GM21576 (cell line): Measurements from ENCODE around the gene MBTPS1.

Experiments used
- ATAC-seq: cut with Tn5 transposase; IDR thresholded peaks from one replicate; pipeline ENCODE4 v1.9.1; 2021; ENCODE audit warnings: mild to moderate bottlenecking, moderate library complexity; ENCODE audit not compliant: unreplicated experiment

The MBTPS1 gene

DNA sequence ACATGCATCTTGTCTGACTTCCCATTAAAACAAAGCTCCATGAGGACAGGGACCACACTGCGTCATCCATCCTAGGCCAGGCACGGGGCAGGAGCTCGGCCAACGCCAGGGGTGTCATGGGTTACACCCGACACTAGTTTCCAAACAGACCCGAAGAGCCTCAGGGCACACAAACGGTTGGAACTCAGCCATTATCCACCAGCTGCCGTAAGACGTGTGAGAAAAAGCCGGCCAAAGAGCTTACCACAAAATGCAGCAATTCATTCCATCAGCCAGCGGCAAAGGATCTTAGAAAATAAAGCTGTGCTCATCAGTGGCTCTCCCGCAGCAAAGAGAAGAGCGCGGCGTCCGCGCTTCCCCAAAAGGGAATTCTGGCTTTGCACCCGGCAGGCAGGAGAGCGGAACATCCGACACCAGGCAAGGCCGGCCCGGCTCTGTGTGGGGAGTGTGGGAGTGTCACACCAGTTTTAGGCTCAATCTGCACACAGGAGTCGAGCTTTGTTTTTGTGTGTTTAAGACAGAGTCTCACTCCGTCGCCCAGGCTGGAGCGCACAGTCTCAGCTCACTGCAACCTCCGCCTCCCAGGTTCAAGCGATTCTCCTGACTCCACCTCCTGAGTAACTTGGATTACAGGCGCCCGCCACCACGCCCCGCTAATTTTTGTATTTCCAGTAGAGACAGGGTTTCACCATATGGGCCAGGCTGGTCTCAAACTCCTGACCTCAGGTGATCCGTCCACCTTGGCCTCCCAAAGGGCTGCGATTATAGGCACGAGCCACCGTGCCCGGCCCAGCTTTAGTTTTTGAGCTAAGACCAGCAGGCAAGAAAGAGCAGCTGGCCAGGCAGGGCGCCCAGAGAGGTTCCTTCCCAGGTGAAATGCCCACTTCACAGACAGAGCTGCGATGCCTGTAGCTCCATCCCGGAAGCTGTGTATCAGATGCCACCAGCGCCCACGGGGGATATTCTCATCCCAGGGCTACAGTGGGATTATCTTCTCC, 75.6 kb downstream of the MBTPS1 start:
- no peak for ATAC-seq

DNA sequence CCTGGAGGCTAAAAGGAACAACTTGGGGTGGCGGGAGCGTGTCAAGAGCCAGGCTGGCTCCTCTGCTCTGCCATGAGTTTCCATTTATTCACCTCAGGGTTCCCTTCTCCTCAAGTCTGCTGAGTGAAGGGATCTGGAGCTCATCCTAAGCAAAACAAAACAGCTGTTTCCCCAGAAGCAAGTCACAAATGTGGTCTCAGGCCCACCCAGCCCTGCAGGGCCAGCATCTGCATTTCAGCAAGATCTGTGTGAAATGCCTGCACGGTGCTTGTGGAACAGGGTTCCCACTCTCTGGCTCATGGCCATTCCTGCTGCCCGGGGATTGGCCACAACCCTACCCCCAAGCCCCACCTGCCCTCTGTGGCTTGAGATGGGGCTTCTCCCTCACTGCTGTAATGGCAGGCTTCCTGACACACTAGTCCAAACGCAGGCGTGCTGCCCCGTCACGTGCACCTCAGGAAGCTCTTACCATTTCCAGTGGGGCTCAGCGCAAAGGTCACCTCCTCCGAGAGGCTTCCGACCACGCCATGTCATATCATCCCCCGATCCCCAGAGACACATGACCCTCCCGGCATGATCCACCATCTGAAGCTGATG, 76.4 kb downstream of the MBTPS1 start:
- no peak for ATAC-seq

DNA sequence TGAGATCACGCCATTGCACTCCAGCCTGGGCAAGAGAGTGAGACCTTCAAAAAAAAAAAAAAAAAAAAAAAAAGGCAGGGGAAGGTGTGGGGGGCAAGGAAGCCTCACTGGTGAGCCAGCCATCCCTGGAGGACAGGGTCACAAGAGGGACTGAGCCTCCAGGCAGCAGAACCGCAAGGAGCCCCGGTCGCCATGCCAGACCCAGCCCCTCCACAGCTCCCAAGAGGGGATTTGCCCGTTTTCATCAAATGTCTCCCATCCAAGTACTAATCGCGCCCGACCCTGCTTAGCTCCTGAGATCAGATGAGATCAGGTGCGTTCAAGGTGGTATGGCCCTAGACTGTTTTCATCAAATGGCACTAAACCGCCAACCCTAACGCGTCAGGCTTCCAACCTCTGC, 77.0 kb downstream of the MBTPS1 start:
- ATAC-seq: no peak

DNA sequence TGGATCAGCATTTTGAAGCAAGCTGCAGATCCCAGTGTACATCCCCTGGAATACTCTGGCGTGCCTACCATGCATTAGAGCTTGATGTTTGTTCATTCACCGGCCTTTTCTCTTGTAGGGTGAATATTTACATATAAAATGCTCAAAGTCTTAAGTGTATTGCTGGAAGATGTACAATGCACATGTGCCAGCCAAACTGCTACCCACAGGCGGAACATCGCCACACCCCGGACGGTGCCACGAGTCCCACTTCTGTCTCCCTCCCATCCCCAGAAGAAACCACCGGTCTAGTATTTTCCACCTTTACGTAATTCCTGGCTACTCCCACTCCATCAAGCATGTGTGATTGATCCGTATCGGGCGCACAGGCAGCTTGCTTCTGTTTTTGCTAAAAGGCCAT, 78.3 kb downstream of the MBTPS1 start:
- ATAC-seq: no peak

DNA sequence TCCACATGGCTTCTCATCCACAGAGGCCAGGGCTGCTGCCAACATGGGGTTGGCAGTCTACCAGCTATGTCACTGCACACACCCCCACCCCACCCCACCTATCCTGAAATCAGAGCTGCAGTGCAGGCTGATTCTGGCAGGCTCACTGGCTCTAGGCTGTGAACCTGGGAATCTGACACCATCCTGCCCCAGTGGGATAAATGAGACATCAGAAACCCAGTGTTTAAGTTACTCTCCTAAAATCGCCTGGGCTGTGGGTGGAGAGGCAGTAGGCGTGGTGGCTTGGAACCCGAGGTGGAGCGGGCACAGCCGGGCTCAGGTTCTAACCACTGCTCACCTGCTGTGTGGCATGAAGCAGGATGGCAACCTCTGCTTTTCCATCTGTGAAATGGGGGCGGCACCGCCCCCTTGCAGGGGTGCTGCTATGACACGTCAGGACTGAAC, 79.7 kb downstream of the MBTPS1 start:
- no peak for ATAC-seq

DNA sequence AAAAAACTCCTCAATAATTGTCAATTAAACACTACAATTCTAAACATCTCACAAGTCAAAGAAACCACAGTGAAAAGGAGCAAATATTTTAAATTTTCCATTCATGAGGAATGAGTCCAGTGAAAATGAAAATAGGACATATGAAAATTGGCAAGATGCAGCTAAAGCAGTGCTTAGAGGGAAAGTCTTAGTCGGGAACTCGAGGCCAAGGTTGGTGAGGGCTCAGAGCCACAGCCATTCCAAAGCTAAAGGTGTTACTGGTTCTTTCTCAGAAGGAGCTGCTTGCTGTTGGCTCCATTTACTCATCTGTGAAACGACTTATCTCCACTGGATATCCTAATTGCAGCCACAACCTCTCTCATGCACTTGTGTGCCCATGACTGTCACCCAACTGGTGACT, 80.6 kb downstream of the MBTPS1 start:
- no peak for ATAC-seq

DNA sequence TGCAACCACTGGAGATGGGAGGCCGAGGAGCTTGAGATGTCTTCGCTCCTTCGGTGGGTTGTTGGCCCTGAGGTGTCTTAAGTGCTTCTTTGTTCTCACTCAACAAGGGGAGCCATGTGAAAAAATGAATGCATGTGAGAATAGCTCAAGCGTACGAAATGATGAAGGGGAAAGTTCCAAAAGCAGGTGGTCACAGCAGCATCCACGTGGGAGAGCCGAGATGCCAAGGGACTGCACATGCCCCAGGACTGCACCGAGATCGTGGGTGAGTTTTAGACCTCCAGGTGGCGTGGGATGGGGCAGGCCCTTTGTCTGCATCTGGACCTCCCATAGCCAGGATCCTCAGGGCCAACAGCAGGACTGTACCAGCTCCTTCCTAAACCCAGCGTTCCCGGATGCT, 82.2 kb downstream of the MBTPS1 start:
- ATAC-seq: no peak

DNA sequence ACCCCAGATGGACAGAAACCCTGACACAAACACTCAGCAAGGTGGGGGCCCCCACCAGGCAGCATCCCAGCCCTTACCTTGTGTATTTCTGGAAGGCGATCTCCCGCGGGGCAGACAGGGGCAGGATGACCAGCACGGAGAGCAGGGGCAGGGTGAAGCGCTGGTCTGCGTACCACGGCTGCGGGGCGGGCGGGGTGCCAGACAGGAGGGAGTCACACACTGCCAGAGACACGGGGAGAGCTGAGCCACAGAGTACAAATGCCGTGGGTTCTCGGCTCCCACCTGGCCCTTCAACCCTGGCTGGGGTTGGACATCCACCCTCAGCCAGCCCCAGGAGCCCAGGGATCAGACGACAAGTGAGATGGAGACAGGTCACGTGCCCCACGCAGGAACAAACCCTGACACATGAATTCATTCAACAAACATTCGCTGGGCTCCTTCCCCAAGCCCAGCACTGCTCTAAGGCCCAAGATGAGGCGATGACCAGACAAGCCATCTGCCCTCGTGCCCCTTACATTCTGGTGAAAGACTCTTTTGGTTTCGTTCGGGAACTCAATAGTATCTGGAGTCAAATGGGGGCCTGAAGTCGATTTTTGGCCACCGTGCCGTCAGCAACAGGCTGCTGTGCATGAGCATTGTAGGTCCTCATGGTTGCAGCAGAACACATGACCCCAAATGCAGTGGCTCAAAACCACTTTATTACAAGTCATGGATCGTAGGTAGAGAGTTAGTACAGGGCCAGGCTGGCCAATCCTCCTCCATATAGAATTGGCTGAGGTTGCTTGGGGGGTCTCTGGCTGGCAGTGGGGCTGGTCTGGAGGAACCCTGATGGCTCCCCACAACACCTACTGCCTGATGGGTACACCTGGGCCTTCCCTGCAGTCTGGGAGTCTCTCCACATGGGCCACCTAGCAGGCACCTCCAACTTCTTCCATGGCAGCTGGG, 83.2 kb downstream of the MBTPS1 start:
- no peak for ATAC-seq

DNA sequence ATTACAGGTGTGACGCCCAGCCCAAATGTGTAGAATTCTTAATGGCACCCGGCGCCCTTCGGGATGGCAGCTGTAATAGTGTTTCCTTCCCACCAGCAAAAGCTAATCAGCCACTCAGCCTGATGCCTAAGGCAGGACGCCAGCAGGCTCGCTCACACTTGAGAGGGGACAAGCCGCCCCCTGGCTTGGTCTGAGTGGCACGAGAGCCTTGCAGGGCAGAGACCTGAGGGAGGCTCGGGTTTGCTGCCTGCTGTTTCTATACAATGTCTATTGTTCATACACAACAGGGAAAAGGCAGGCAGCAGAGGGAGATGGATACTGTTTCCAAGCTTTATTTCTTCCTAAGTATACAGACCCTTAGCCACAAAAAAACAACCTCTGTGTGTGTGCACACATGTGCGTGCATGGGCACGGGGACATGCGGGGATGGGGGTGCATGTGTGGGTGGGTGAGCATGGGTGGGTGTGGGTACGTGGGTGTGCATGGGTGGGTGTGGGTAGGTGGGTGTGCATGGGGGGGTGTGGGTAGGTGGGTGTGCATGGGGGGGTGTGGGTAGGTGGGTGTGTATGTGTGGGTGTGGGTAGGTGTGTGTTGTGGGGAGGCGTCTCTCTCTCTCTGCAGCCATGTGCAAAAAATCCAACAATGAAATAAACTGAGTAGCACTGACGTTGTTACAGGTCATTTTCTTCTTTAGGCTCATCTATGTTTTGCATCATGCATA, 84.1 kb downstream of the MBTPS1 start:
- ATAC-seq: no peak

DNA sequence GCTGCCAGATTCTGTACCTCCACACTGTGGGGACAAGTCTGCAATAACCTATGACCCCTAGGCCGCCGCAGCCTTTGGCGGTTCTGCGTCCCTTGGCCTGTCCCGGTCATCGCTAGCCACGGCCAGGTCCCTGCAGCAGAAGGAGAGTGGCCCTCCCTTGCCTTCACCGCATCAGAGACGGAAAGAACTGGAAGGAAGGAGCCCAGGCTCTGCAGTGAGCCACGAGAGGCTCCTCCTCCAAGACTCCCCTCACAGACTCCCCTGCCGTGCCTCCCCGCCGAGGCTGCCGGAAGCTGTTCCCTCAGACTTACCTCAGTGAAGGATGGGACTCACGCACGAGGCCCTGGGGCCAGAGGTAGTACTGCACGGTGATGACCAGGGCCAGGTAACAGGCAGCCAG, 85.2 kb downstream of the MBTPS1 start:
- no peak for ATAC-seq

DNA sequence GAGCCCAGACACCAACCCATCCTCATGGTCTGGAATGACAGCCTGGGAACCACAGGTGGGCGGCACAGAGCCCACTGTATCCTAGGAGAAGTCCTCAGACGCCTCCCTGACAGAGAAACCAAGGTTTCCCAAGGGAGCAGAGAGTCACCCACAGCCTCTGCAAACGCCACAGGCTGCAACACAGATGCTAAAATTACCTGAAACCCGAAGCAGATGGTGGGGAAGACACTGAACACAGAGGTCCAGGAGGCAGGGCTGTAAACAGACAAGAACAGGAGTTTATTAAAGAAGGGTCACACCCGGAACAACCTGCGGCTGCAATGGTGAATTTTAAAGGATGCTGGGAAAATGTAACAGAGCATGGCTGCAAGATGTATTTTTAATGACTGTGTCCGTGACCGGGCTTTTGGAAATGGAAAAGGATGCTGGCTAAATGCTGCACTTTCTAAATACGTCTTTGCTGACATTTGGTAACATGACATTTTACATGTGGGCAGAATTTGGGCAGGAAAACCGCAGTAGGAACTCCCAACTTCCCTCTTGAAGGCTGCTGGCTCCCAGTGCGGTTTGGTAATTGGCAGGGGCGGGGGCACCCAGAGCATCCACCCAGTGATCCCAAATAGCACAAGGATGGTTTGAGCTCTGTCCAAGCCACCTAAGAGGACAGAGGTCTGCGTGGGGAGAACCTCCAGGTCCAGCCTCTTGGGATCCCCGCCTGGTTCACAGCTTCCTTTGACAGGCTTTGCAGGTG, 87.3 kb downstream of the MBTPS1 start:
- no peak for ATAC-seq

DNA sequence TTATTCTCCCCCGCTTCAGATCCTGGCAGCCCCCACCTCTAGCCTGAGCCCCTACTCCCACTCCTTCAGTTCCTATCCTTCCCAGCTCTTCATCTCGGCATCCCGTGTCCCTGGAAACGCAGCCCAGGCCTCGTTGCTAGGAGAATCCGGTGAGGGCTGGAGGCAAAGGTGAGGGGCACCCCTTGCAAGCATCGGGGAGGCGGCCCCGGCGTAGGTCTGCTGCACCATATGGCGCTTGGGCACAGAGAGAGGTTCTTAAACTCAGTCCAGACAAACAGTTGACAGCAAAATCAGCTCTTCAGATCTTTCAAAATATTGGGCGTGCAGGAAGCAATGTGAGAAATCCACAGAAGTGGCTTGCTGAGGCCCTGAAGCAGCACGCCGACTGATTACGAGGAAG, 89.1 kb downstream of the MBTPS1 start:
- ATAC-seq: no peak

DNA sequence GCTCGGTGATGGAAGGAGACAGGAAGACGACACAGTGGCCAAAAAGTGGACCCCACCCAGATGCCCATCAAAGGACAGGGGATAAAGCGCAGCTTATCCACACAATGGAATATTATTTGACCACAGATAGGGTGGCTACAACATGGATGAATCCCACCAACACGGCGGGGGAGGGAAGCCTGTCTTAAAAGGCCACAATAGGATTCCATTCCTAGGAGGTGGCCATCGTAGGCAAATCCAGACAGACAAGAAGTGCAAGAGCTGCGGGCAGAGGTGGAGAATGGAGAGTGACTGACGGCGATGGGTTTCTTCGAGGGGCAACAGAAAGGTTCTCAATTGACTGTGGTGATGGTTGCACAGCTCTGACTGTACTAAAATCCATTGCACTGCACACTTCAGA, 90.1 kb downstream of the MBTPS1 start:
- no peak for ATAC-seq

DNA sequence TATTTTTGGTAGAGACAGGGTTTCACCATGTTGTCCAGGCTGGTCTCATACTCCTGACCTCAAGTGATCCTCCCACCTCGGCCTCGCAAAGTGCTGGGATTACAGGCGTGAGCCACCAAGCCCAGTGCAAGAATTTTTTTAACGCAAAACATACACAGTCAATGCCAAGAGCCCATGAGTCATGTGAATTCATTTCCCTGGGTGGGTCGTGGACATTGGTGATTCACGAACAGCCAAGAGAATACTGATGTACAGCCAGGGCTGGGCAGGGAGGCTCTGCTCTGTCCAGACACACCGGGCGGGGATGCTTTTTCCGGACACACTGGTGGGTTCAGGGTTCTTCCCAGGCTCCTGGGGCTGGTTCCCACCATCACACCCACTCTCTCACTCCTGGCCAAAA, 91.9 kb downstream of the MBTPS1 start:
- no peak for ATAC-seq

DNA sequence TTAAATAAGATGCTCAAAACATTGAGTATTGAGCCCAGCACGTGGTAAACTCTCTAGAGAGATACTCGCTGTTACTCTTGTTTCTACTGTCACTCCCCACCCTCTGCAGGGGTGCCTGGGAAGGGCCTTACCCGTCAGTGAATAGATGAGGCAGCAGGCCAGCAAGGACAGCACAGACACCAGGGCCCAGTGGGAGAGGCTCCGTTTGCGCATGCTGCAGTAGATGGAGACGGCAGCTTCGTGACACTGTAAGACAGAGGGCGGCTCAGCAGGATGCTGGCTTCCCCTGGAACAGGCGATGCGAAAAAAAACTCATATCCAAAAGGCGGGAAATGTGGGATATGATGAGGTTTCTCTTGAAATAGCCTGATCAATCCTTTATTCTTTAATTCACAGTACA, 94.1 kb downstream of the MBTPS1 start:
- ATAC-seq: no peak

DNA sequence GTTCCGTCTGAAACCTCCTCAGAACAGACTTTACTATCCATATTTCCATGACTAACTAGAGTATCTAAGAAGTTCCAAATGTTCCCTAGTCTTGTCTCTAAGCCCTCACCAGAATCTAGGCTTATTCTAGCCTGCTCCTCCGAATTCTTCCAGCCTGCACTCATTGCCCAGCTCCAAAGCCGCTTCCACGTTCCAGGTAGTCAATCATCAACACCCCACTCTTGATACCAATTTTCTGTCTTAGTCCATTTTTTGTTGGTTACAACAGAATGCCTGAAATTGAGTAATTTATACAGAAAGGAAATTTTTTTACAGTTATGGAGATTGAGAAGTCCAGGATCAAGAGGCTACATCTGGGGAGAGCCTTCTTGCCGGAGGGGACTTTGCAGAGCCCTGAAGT, 95.3 kb downstream of the MBTPS1 start:
- no peak for ATAC-seq

DNA sequence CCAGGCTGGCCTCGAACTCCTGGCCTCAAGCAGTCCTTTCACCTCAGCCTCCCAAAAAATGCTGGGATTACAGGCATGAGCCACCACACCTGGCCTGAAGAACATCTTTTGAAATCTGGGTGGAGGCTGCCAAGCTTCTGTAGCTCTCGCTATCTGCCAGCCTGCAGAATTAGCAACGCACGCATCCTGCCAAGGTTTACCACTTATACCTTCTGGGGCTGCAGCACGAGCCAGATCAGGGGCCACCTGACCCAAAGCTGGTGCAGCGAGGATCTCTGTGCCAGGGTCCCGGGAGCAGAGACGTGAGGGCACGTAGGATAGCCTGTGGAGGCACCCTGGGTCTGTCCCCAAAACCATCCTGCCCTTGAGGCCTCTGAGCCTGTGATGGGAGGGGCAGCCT, 96.4 kb downstream of the MBTPS1 start:
- no peak for ATAC-seq

DNA sequence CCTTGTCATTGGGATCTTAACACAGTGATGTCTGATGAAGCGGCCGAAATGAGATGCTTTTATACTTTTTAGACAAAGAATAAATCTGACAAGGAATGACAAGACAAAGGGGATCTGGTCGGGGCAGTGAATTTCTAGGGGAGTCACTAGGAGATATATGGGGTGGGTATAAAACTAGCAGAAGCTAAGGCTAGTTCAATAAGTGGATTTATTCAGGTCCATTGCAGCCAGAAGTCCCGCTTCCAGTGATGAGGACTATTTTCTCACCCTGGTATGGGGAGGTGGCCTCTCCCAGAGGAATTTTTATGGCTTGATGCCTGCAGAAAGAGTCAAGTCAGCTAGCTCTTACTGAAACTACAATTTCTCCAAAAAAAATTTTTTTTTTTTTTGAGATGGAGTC, 98.0 kb downstream of the MBTPS1 start:
- no peak for ATAC-seq

DNA sequence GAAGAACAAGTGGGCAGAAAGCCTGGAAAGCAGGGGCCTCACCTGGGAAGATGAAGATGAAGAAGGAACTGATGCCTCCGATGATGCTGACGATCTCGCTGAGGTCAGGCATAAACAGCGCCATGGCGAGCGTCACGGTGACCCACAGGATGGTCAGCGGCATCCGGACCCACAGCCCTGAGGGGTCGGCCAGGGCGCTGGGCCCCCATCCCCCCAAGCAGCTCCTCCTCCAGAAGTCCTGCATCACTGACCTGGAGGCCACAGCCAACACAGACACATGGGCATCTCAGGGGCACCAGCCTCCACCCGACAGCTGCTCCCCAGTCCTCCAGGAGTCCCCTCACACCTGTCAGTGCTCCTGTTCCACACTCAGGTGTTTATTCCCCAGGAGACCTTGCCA, 100.3 kb downstream of the MBTPS1 start:
- ATAC-seq: no peak

DNA sequence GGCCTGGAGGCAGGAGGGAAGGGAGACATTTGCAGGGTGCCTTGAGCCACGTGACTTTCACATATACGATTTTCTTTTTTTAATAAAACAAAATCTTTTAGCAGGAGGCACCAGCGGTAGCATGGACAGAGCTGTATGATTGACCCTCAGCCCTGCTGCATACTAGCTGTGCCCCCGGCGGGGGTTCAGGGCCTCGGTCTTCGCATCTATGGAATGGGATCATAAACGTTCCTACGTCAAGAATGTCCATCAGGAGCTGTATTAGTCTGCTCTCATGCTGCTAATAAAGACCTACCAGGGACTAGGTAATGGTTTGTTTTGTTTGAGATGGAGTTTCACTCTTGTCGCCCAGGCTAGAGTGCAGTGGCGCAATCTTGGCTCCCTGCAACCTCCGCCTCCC, 101.3 kb downstream of the MBTPS1 start:
- no peak for ATAC-seq
